D341Med (cell line): Measurements from ENCODE around the gene CCDC197.

Experiments
- DNase-seq: peaks from one replicate; pipeline ENCODE4 v3.0.0; 2012; ENCODE audit warnings: low spot score

CCDC197 gene

GRCh38 chr14:93961620-93962019, 35.5 kb upstream of the CCDC197 start:
- DNase-seq = no peak

GRCh38 chr14:93962701-93963601, 34.1 kb upstream of the CCDC197 start:
- DNase-seq = no peak

- no peak for DNase-seq
Observed at GRCh38 chr14:93963692-93964091, 33.4 kb upstream of the CCDC197 start.

GRCh38 chr14:93964281-93964680, 32.8 kb upstream of the CCDC197 start:
- DNase-seq = no peak

- no peak for DNase-seq
Observed at GRCh38 chr14:93964820-93965286, 32.2 kb upstream of the CCDC197 start.

GRCh38 chr14:93965287-93965821, 31.7 kb upstream of the CCDC197 start:
- no peak for DNase-seq

- no peak for DNase-seq
Observed at GRCh38 chr14:93965946-93966474, 31.1 kb upstream of the CCDC197 start.

GRCh38 chr14:93967637-93968250, 29.4 kb upstream of the CCDC197 start:
- no peak for DNase-seq

- no peak for DNase-seq
Observed at GRCh38 chr14:93969082-93969828, 27.8 kb upstream of the CCDC197 start.

GRCh38 chr14:93970585-93970964, 26.5 kb upstream of the CCDC197 start:
- DNase-seq = peak; percentile 61

GRCh38 chr14:93970965-93971634, 26.0 kb upstream of the CCDC197 start:
- no peak for DNase-seq

GRCh38 chr14:93971635-93972027, 25.5 kb upstream of the CCDC197 start:
- DNase-seq = no peak

- DNase-seq = no peak
Observed at GRCh38 chr14:93972618-93973205, 24.4 kb upstream of the CCDC197 start.

- DNase-seq = no peak
Observed at GRCh38 chr14:93973607-93974006, 23.5 kb upstream of the CCDC197 start.

- DNase-seq = no peak
Observed at GRCh38 chr14:93974299-93974698, 22.8 kb upstream of the CCDC197 start.

GRCh38 chr14:93974833-93975232, 22.3 kb upstream of the CCDC197 start:
- no peak for DNase-seq

- DNase-seq = no peak
Observed at GRCh38 chr14:93975791-93976476, 21.2 kb upstream of the CCDC197 start.

- DNase-seq = no peak
Observed at GRCh38 chr14:93976477-93977057, 20.5 kb upstream of the CCDC197 start, which contains the start of gene ASB2. ASB2 (minus strand) TSS chr14:93976570; CDS start chr14:93964539, 12,031 bp downstream.

GRCh38 chr14:93977171-93977570, 19.9 kb upstream of the CCDC197 start:
- no peak for DNase-seq
